COLO668 (cell line): ENCODE measurements around the gene ACER3.
"Not testable (repeated sequence)": the region's sequence is repeated elsewhere in the genome, so short reads cannot be mapped to it uniquely, and the experiment has no call there.

Source experiments
- DNase-seq: peaks from one replicate; lab custom pipeline; 2025; ENCODE audit not compliant: unreplicated experiment; lab: John Stamatoyannopoulos, UW

The ACER3 gene

GRCh38 chr11:77055913-77056312 lies 195.2 kb downstream of the ACER3 start:
- no peak for DNase-seq

GRCh38 chr11:77056814-77057402 lies 196.2 kb downstream of the ACER3 start:
- DNase-seq: no peak

- DNase-seq: no peak
Measured at GRCh38 chr11:77057938-77058474, 197.3 kb downstream of the ACER3 start.

GRCh38 chr11:77058900-77059299 lies 198.2 kb downstream of the ACER3 start:
- DNase-seq: no peak

- DNase-seq: no peak
Measured at GRCh38 chr11:77059806-77060205, 199.1 kb downstream of the ACER3 start.

GRCh38 chr11:77060234-77060633 lies 199.5 kb downstream of the ACER3 start:
- no peak for DNase-seq

GRCh38 chr11:77061258-77061657 lies 200.5 kb downstream of the ACER3 start:
- DNase-seq: not testable (repeated sequence)

GRCh38 chr11:77062924-77063323 lies 202.2 kb downstream of the ACER3 start:
- no peak for DNase-seq

GRCh38 chr11:77063407-77063806 lies 202.7 kb downstream of the ACER3 start:
- no peak for DNase-seq

- DNase-seq: no peak
Measured at GRCh38 chr11:77063861-77064260, 203.1 kb downstream of the ACER3 start.

GRCh38 chr11:77064648-77065217 lies 204.0 kb downstream of the ACER3 start:
- no peak for DNase-seq

GRCh38 chr11:77065878-77066228 lies 205.1 kb downstream of the ACER3 start:
- DNase-seq: no peak

GRCh38 chr11:77066229-77067042 lies 205.7 kb downstream of the ACER3 start, which contains the start of gene CAPN5:
Gene CAPN5 (plus strand): TSS chr11:77066971. CDS start chr11:77084887, 17,916 bp downstream.
- peak; percentile 89 for DNase-seq

- DNase-seq: no peak
Measured at GRCh38 chr11:77067861-77068443, 207.2 kb downstream of the ACER3 start.

- no peak for DNase-seq
Measured at GRCh38 chr11:77068457-77069335, 208.0 kb downstream of the ACER3 start.

- no peak for DNase-seq
Measured at GRCh38 chr11:77069336-77069968, 208.7 kb downstream of the ACER3 start.

- no peak for DNase-seq
Measured at GRCh38 chr11:77069969-77070582, 209.4 kb downstream of the ACER3 start.

GRCh38 chr11:77071077-77071476 lies 210.4 kb downstream of the ACER3 start:
- DNase-seq: no peak

- DNase-seq: no peak
Measured at GRCh38 chr11:77071671-77072605, 211.2 kb downstream of the ACER3 start.
